ENCODE data around the gene DICER1. TPM values are rescaled to one million over a fixed set of nuclear protein-coding genes. Genes with fewer than 3 reads are reported as not detected.

Gene DICER1
- total RNA-seq, 1 donor from 2014 or later = 57.0 TPM

DNA sequence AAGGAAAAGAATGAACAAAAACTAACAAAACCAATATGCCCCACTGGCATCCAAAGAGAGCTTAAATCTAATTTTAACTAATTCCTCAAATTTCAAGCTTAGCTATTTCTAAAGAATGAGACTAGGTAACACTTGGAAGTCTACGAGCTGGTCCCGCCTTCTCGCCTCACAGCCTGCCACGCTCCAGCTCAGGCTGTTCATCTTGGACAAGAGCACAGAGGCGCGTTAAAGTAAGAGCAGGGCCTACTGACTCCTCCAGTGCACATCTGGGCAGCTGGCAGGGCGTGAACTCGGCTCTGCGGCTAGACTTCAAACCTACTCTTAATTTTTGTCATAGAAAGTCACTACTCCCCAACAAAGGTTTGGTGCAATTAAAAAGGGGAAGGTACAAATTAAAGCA, 64.6 kb downstream of the DICER1 start:
- intact Hi-C loops (cut with micrococcal nuclease) = loop anchor here (10.0 kb wide), 1 partner anchor 398 kb away; no protein-coding TSS in a partner anchor

DNA sequence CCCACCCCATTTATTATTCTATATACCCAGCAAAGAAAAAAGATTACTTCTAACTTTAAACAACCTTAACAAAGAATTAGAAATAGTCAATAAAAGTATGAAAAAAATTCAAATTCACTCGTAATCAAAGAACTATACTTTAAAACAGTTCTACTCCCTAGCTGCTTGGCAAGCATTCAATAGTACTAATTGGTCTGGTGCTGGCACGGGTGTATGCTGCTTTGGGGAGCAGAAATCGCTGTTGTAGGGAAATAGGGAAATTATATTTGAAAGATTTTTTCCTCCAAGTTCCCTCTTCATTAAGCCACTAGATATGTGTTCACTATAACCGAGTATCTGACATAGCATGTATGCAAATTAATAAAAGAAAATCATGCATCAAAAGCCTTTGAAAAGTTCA, 65.7 kb downstream of the DICER1 start:
- intact Hi-C loops (cut with micrococcal nuclease) = loop anchor here (10.0 kb wide), 1 partner anchor 397 kb away; no protein-coding TSS in a partner anchor

DNA sequence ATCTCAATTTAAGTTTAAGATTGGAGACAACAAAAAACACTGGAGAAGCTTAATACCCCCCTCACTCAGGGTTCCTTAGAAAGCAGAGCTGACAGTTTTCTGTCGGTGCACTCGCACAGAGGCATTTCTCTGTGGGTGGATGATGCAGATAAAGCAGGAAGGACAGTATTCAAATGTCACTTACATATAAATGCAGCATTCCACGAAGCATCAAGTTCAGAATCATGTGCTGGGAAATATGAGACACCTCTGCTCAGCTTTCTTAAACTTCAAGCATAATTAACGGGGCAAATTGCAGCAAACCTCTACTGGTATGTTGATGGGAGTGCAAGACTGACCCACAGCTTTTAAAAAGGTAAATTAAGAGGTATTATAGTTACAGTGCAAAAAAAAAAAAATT, 68.7 kb downstream of the DICER1 start:
- intact Hi-C loops (cut with micrococcal nuclease) = no loop called here

DNA sequence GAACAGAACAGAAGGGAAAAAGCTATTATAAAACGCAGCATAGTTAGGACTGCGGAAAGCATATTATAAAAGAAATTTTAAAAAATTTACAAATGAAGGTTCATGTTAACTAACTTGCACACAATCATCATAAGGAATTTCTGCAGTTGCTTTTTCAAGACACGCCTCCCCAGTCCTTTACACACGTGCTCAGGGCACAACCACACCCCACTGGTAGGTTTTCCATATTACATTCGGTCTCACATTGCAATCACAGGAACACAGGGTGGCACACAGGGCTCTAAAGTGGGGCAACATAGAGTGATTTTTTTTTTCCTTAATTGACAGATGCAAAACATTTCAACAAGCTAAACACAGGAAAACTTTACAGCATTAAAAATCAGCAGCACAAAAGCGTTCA, 69.7 kb downstream of the DICER1 start:
- intact Hi-C loops (cut with micrococcal nuclease) = no loop called here

DNA sequence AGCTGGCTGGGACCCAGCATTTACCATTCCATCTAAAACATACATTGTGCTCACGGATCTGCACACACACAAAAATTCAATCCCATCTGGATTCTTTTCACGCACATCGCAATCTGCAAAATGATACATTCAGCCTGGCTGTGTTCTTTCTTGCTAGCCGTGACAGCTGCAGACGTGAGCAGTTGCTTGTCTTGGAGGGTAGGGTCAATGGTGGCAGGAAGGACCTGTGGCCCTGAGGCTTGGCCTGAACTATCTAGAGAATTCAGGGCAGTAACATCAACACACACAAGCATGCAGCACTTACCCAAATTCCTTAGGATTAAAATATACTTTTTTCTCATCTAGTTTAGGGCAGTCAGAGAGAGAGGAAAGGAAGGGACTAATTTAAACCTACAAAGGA, 72.0 kb downstream of the DICER1 start:
- intact Hi-C loops (cut with micrococcal nuclease) = no loop called here

DNA sequence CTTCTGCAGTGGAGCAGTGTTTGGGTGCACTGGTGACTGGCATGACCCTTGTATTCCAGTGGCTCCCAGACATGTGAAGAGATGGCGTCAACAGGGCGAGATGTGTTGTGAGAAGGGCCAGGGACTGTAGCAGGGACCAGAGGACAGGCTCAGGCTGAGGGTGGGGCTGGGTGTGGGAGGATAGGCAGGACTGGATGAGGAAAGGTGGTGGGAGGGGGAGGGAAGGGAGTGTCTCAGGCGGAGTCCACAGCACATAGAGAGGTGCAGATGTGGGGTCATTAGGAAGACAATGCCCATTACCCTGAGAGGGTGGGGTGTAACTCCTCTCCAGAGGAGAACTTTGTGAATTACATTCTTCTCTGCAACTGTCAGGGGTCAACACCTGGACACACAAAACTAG, 78.5 kb downstream of the DICER1 start:
- intact Hi-C loops (cut with micrococcal nuclease) = no loop called here

DNA sequence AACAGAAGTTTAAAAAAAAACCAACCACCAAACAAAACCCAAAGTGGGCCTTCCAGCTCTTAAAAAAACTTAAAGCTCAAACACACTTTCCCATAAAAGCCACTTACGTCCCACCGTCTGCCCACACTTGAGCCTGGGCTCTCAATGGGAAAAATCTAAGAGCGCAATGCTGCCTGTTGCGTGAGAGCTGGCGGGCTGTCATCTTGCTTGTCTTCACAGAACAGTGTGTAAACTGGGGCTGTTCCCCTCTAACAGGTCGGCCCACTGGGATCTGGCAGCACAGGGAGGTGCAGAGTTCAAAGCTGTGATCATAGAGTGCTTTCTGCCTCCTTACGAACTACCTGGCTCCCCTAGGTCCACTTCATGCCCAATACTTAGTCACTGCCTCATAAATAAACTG, 80.0 kb downstream of the DICER1 start:
- intact Hi-C loops (cut with micrococcal nuclease) = no loop called here

DNA sequence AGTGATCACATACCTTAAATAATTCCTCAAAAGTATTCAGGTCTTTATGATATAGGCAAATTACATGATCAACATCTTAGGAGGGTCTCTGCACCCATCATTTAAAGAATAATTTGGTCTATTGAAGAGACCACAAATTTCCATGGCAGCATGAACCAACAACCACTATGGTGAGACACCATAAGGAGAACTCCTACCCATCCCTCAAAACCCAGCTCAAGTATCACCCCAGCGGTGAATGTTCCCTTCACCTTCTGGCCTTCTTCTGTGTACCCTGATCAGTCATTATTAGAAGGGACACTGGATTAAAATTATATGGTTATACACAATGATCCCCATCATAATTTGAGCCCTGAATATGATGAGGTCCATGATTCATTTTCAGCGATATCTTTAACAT, 81.5 kb downstream of the DICER1 start:
- intact Hi-C loops (cut with micrococcal nuclease) = no loop called here

DNA sequence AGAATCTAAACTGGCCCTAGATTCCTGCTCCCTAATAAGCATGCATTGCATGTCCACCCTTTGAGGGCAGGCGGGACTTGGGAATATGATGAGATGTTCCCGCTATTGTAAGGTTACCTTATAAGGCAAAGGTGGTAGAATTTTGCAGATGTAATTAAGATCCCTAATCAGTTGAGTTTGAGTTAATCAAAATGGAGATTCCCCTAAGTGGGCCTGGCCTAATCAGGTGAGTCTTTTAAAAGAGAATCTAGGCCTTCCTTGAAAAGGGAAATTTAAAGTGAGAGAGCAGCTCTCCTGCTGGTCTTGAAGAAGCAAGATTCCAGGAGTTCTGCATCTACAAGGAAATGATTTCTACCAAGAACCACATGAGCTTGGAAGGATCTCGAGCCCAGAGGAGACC, 83.4 kb downstream of the DICER1 start:
- intact Hi-C loops (cut with micrococcal nuclease) = no loop called here

DNA sequence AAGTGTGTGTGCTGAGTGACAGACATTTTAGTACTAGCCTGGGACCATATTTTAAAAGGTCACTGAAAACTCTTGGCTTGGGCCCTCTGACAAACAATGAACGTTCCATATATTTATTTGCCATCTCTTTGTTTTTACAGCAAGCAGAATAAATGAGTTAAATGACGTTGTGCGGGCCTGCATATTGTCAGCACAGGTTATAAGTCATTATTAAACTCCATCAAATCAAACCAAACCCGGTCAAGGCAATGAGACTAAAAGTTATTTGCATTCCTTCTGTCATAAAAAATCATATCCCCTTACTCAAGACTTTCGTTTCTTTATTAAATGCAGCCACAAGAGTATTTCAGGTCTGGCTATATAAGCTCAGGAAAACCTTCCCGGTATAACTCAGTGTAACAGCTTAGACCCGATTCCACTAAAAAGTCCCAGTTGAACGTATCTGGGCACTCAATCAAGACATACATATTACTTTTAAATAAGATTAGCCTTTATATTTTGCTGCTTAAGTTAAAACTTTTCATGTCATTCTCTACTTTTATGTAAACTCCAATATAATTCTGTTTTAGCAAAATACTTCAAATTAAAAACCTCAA, 84.9 kb downstream of the DICER1 start:
- intact Hi-C loops (cut with micrococcal nuclease) = no loop called here

DNA sequence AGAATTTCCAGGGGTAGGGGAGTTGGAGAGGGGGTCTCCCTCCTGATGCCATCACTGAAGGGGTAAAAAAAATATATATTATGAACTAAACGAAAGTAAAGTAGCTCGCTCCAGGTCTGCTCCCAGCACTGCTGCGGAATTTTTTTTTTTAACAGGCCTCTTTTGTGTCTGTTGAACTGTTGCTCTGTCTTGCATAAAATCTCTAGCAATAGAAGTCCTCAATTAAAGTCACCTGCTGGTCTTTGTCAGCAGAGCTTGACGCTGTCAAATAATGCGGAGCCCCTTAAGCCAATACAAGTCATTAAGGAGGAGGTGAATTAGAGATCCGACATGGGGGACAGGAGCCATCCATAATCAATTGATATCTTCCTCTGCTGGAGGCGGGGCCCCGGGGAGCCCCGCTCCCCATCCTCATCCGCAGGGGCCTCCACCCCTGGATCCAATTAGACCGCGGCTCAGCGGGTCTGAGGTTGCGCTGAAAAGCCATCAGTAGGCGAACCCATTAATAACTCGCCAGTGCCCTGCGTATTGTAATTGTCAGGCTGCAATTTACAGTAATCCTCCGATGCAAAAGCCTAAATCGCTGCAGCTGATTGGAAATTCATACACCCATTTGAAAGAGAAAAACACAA, 85.6 kb downstream of the DICER1 start:
- intact Hi-C loops (cut with micrococcal nuclease) = no loop called here

DNA sequence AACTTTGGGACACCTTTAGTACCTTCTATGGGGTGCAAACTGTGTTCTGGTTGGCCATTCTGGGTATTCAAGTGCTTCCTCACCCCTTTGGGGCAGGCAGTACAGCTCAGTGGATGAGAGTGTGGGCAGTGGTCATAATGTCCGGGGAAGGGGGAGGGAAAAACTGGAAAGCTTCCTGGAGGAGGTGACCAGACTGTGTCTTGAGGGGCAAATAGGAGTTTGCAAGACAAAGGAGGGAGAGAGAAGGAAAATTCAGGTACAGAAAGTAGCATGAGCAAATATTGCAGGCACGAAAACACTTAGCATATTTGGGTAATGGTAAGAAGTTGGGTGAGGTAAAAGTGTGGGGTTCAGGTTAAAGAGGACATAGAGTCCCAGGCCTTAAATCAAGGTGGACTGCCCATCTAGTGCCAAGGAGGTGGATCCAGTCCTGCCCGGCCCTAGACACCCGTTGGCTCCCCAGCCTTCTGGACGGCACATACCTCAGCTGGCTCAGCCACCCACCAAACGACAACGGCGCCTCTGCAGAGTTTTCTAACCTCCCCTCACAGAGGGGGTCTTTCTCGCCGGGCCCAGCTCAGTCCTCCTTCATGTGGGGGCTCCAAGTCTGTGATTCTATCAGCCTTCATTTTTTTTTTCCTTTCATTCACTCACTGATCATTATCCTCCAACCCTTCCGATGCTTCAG, 86.4 kb downstream of the DICER1 start:
- intact Hi-C loops (cut with micrococcal nuclease) = no loop called here

DNA sequence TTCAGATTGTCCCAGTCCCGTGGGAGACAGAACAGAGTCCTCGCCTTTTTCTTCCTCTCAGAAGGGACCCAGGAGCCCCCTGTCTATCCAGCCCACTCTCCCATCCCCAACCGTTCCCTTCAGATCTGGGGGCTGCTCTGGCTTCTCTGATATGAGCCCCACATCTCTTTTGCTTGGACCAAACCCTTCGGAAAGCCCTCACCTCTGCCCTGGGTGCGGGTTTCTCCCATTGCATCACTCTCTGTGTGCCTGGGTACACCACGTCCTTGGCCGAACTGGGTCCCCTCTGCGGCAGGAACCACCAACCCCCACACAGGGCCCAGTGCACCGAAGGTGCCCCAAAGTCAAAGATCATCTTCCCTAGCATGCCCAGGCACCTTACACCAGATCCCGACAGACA, 87.8 kb downstream of the DICER1 start:
- intact Hi-C loops (cut with micrococcal nuclease) = no loop called here

DNA sequence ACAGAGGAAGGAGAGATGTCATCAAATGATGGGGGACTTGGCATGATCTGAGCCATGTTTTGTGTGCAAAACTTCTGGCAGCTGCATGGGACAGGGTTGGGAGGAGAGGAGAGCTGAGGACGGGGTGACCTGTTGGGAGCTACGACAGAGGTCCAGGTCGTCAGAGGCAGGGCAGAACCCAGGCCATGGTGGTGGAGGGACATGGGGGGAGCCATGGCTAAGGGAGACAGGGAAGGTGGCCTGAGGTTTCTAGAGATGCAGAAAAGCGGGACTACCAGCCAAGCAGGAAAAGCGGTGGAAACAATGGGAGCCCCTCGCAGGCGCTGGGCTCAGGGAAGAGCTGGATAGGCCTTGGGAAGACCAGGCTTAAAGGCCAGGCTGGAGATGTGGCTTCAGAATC, 88.3 kb downstream of the DICER1 start:
- intact Hi-C loops (cut with micrococcal nuclease) = no loop called here

DNA sequence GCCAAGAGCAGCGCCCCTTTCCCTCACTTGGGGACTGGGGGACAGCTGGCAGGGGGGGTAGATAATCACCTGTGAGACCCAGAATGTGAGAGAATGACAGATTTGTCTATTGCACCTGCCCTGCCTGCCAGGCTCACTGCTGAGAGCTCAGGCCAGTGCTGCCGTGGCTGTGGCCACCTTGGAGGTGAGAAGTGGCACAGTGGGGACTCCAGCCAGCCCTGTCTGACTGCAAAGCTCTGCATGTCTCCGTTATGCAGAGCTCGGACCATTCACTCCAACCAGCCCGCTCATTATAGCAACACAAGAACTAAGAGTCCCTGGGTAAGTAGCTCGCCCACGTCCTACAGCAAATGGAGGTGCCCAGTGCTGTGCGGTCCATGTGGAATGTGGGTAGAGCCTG, 88.8 kb downstream of the DICER1 start:
- intact Hi-C loops (cut with micrococcal nuclease) = no loop called here

DNA sequence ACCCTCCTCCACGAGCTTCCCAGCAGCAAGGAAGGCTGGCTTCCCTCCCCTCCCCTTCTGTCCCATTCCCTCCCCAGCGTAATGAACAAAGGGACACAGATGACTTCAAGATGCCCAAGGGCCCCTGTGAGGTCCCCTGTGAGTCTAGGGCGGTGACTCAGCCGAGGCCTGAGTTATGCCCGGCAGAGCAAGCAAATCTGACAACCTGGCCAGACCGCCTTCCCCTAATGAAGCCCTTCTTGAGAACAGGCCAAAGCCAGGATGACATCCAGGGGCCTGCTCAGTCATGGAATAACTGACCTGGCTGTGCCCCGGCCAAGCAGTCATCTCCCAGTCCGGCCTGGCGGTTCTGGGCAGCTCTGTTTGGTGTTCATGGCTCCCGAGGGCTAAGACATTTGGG, 89.2 kb downstream of the DICER1 start:
- intact Hi-C loops (cut with micrococcal nuclease) = no loop called here

DNA sequence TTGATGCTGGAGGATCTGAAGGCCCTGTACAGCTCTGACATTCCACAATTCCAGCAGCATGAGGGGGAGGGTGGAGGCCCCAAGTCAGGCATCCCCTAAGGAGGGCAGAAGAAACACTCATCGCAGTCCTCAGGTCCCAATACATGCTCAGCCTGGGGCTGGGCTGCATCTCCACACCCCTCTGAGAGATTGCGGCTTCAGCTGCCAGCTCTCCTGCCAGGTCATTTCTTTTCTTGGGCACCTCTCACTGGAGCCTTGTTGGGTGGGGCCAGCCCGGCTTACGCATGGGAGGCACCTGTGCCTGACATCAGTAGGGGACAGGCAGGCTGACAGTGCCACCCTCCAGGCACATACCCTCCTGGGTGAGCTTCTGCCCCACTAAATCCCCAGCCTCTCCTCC, 89.8 kb downstream of the DICER1 start:
- intact Hi-C loops (cut with micrococcal nuclease) = no loop called here

DNA sequence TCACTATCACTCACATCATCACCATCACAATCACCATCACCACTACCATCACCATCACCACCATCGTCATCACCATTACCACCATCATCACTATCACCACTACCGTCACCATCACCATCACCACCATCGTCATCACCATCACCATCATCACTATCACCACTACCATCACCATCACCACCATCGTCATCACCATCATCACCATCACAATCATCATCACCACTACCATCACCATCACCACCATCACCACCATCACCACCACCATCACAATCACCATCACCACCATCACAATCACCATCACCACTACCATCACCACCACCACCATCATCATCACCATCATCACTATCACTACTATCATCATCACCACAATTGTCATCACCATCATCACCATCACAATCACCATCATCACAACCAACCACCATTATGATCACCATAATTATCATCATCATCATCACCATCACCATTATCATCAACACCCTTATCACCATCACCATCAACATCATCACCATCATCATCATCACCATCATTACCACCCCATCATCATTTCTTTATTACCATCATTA, 90.8 kb downstream of the DICER1 start:
- intact Hi-C loops (cut with micrococcal nuclease) = no loop called here

DNA sequence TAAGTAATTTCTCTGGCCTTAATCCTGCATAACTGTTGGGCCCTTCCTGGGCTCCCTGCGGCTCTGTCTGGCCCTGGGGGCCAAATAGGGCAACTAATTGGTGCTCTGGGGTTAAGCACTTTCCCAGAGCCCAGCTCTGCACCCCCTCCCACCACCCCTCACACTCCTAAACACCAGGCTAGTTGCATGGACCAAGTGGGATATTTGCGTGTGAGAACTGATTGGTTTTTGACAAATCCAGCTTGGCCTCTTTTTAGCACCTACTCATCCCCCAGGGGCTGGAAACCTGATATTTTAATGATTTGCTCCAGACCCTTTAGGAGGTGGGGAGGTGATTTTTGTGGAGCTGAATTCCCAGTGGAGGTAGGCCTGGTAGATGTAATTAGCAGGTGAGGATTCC, 91.9 kb downstream of the DICER1 start:
- intact Hi-C loops (cut with micrococcal nuclease) = no loop called here

DNA sequence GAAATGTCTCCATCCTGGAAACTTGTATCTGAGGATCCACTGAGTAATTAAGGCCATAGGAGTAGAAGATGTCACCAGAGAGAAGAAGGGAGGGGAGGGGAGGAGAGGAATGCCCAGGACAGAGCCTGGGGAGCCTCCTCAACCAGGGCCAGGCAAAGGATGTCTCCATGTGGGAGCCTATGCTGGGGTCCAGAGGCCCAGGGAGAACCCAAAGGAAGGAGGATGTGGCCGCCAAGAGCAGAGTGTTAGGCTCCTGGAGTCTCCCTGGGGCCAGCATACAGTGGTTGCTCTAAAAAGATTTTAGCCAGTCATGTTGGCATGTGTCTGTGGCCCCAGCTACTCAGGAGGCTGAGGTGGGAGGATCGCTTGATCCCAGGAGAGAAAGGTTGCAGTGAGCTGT, 92.6 kb downstream of the DICER1 start:
- intact Hi-C loops (cut with micrococcal nuclease) = no loop called here

DNA sequence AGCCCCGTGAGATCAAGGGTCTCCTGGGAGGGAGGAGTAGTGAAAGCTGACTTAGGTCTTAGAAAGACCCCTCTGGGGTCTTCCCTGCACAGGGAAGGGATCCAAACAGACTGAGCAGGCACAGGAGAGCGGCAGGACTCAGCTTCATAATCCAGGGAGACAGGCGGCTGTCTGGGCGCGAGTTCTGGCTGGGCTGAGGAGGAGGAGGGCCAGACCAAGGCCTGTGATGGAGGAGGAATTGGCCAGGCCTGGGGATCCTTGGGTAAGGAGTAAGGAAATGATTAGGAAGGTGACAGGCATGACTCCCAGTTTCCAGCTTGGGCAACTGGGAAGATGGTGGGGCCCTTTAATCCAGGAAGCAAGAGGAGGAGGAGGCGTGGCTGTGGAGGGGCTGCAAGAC, 93.1 kb downstream of the DICER1 start:
- intact Hi-C loops (cut with micrococcal nuclease) = no loop called here

DNA sequence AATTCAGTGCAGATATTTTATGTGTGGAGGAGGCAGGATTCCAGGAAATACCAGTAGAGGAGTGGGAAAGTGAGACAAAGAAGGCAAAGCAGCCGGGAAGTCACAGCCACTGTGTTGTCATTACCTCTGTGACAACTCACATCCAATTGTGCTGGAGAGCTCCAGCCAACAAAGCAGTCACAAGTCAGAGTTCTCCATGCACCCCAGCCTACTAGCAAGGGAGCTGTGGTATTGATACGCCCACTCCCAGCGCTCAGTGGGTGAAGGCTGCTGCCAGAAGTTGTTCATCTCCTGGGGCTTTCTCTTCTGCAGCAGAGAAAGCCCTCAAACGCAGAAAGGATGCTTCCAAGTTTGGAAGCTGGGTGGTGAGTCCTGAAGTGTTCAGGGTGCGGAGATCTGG, 93.9 kb downstream of the DICER1 start:
- intact Hi-C loops (cut with micrococcal nuclease) = no loop called here

DNA sequence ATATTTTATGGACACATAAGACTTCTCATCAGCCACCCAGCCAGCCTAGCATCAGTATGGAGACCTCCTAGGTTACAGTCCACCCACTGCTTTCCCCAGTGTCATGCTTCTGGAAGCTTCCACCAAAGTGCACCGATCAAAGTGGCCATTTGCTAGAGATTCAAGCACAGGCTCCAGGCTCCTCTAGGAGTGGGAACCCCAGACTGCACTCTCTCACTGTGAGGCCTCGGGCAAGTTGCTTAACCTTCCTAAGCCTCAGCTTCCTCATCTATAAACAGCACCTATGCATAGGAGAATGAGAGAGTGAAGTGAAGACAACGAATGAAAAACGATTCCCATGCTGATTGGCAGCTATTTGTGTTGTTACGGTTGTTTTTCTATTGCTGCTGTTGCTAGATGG, 94.4 kb downstream of the DICER1 start:
- intact Hi-C loops (cut with micrococcal nuclease) = no loop called here

Measured in T-helper 2 cell treated with Interferon-gamma antibody and Interleukin-4, amounts not matched to agents 100 ng/mL and 5 ng/mL, for 36 hours (primary cell).